ENCODE data around the gene LRIT1.

GRCh38 chr10:84234479-84234878 is 6.9 kb downstream of the LRIT1 start:
- TF ChIP-seq CTCF (IDR thresholded peaks at IDR 0.05; ENCODE audit: extremely low read depth in 1 of 2, insufficient read depth in 1 of 2, low read depth in 1 of 2, low read length in 2 of 2): no peak
- no peak for TF ChIP-seq EZH2 (IDR thresholded peaks at IDR 0.05; ENCODE audit: borderline replicate concordance, low read depth, low read length, severe bottlenecking)
- TF ChIP-seq POLR2AphosphoS5 (IDR thresholded peaks at IDR 0.05; ENCODE audit: insufficient read depth, low read depth, low read length): no peak
- TF ChIP-seq POLR2A (IDR thresholded peaks at IDR 0.05; ENCODE audit: low read depth, low read length): no peak
- no peak for TF ChIP-seq JUN (IDR thresholded peaks at IDR 0.05; ENCODE audit: borderline replicate concordance, insufficient read depth, insufficient read length, low read depth)
- TF ChIP-seq FOS (IDR thresholded peaks at IDR 0.05; ENCODE audit: borderline replicate concordance, insufficient read depth, low read length): no peak
- TF ChIP-seq GATA2 (IDR thresholded peaks at IDR 0.05; ENCODE audit: insufficient read depth, insufficient read length, low read depth, low read length): no peak
